ENCODE results near the gene APOC1. TPM values are rescaled to one million over a fixed set of nuclear protein-coding genes. Genes with fewer than 3 reads are reported as not detected.
A peak's percentile ranks its signal among the peaks of the same experiment; 100 is the strongest.

The APOC1 gene
- total and polyA plus RNA-seq, 9 donors, result 13.5 to 25.2 (median 16.0) TPM

DNA sequence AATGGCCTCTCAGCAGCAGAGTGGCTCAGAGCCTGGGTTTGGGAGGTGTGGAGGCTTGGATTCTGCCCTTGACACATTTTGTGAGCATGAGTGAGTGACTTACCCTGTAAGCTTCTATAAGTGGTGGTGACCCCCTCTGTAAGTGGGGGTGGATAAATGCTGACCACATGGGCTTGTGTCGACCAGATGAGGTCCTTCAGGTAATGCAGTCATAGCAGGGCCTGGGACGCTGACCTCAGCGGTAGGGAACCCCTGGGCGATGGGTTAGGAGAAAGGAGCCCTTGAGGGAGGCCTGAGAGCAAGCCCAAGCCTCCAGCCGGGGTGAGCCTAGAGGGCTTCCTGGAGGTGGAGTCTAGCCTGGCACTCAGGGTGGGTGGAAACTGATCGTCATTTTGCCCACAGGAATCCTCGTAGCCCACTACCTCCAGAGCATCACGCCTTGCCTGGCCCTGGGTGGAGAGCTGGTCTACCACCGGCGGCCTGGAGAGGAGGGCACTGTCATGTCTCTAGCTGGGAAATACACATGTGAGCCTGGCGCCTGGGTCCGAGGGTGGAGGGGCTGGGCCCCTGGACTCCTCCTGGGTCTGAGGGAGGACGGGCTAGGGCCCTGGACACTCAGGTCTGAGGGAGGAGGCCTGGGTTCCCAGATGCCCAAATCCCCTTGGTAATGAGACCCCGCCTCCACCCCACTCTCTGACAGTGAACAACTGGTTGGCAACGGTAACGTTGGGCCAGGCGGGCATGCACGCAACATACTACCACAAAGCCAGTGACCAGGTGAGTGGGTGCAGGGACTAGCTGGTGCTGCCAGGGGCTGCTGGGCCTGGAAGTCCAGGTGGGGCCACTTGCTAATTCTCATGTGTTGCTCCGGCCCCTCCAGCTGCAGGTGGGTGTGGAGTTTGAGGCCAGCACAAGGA lies 13.8 kb upstream of the APOC1 start:
- no peak for DNase-seq

DNA sequence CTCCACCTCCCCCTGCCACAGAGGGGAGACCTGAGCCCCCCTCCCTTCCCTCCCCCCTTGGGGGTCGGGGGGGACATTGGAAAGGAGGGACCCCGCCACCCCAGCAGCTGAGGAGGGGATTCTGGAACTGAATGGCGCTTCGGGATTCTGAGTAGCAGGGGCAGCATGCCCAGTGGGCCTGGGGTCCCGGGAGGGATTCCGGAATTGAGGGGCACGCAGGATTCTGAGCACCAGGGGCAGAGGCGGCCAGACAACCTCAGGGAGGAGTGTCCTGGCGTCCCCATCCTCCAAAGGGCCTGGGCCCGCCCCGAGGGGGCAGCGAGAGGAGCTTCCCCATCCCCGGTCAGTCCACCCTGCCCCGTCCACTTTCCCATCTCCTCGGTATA lies 11.2 kb upstream of the APOC1 start:
- H3K27ac ChIP-seq (ENCODE audit: low read length), result no peak overlapping the region
- H3K27me3 ChIP-seq (ENCODE audit: control insufficient read depth, insufficient read depth, low read length), result peaks cover 22% of the 10 kb centered on the region
- DNase-seq, result no peak
- H3K9me3 ChIP-seq (replicated peaks; ENCODE audit: control insufficient read depth, low read depth, low read length), result no peaks in the 10 kb centered on the region
- H3K36me3 ChIP-seq (ENCODE audit: control insufficient read depth, insufficient read depth, low read length), result peaks cover 33% of the 10 kb centered on the region
- H3K4me3 ChIP-seq (ENCODE audit: low read length), result no peak overlapping the region
- 50% methylated on average over 3 of the region's 15 CpGs for WGBS (ENCODE audit: insufficient coverage)
- H3K4me1 ChIP-seq (ENCODE audit: control insufficient read depth, insufficient read depth, low read length), result peaks cover 27% of the 10 kb centered on the region

More for the DNA sequence above, 13.8 kb upstream of the APOC1 start:
- peaks cover 16% of the 10 kb centered on the region for H3K4me1 ChIP-seq (ENCODE audit: control insufficient read depth, insufficient read depth, low read length)
- H3K4me3 ChIP-seq (ENCODE audit: low read length), result no peak overlapping the region
- no peak overlapping the region for H3K27ac ChIP-seq (ENCODE audit: low read length)
- no peaks in the 10 kb centered on the region for H3K9me3 ChIP-seq (replicated peaks; ENCODE audit: control insufficient read depth, low read depth, low read length)
- WGBS (ENCODE audit: insufficient coverage), result 93% methylated on average over 7 of the region's 19 CpGs
- H3K27me3 ChIP-seq (ENCODE audit: control insufficient read depth, insufficient read depth, low read length), result peaks cover 11% of the 10 kb centered on the region
- peaks cover 58% of the 10 kb centered on the region for H3K36me3 ChIP-seq (ENCODE audit: control insufficient read depth, insufficient read depth, low read length)

GRCh38 chr19:44903602-44904425 lies 10.6 kb upstream of the APOC1 start:
- peak; percentile 71 for DNase-seq

DNA sequence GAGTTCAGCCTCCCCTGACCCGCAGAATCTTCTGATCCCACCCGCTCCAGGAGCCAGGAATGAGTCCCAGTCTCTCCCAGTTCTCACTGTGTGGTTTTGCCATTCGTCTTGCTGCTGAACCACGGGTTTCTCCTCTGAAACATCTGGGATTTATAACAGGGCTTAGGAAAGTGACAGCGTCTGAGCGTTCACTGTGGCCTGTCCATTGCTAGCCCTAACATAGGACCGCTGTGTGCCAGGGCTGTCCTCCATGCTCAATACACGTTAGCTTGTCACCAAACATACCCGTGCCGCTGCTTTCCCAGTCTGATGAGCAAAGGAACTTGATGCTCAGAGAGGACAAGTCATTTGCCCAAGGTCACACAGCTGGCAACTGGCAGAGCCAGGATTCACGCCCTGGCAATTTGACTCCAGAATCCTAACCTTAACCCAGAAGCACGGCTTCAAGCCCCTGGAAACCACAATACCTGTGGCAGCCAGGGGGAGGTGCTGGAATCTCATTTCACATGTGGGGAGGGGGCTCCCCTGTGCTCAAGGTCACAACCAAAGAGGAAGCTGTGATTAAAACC lies 9.9 kb upstream of the APOC1 start:
- peaks cover 27% of the 10 kb centered on the region for H3K4me1 ChIP-seq (ENCODE audit: control insufficient read depth, insufficient read depth, low read length)
- no peak overlapping the region for H3K4me3 ChIP-seq (ENCODE audit: low read length)
- H3K27ac ChIP-seq (ENCODE audit: low read length), result no peak overlapping the region
- peaks cover 22% of the 10 kb centered on the region for H3K27me3 ChIP-seq (ENCODE audit: control insufficient read depth, insufficient read depth, low read length)
- 52% methylated on average over 10 of the region's 12 CpGs for WGBS (ENCODE audit: insufficient coverage)
- peaks cover 32% of the 10 kb centered on the region for H3K36me3 ChIP-seq (ENCODE audit: control insufficient read depth, insufficient read depth, low read length)
- no peak for DNase-seq
- no peaks in the 10 kb centered on the region for H3K9me3 ChIP-seq (replicated peaks; ENCODE audit: control insufficient read depth, low read depth, low read length)

More at GRCh38 chr19:44903602-44904425, 10.6 kb upstream of the APOC1 start:
- 16% methylated on average over 21 of the region's 24 CpGs for WGBS (ENCODE audit: insufficient coverage)
- H3K4me1 ChIP-seq (ENCODE audit: control insufficient read depth, insufficient read depth, low read length), result peaks cover 27% of the 10 kb centered on the region
- H3K36me3 ChIP-seq (ENCODE audit: control insufficient read depth, insufficient read depth, low read length), result peaks cover 32% of the 10 kb centered on the region
- no peak overlapping the region for H3K27ac ChIP-seq (ENCODE audit: low read length)
- no peak overlapping the region for H3K4me3 ChIP-seq (ENCODE audit: low read length)
- peaks cover 22% of the 10 kb centered on the region for H3K27me3 ChIP-seq (ENCODE audit: control insufficient read depth, insufficient read depth, low read length)
- H3K9me3 ChIP-seq (replicated peaks; ENCODE audit: control insufficient read depth, low read depth, low read length), result no peaks in the 10 kb centered on the region

DNA sequence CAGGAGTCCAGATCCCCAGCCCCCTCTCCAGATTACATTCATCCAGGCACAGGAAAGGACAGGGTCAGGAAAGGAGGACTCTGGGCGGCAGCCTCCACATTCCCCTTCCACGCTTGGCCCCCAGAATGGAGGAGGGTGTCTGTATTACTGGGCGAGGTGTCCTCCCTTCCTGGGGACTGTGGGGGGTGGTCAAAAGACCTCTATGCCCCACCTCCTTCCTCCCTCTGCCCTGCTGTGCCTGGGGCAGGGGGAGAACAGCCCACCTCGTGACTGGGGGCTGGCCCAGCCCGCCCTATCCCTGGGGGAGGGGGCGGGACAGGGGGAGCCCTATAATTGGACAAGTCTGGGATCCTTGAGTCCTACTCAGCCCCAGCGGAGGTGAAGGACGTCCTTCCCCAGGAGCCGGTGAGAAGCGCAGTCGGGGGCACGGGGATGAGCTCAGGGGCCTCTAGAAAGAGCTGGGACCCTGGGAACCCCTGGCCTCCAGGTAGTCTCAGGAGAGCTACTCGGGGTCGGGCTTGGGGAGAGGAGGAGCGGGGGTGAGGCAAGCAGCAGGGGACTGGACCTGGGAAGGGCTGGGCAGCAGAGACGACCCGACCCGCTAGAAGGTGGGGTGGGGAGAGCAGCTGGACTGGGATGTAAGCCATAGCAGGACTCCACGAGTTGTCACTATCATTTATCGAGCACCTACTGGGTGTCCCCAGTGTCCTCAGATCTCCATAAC lies 8.8 kb upstream of the APOC1 start, which contains the start of gene APOE:
Gene APOE, plus strand, starts transcription at position 360 of the 724 bp plus-strand sequence. CDS start 829 bp downstream, outside the sequence.
- under 1% methylated on average over 15 of the region's 20 CpGs for WGBS (ENCODE audit: insufficient coverage)
- peaks cover 32% of the 10 kb centered on the region for H3K4me1 ChIP-seq (ENCODE audit: control insufficient read depth, insufficient read depth, low read length)
- H3K9me3 ChIP-seq (replicated peaks; ENCODE audit: control insufficient read depth, low read depth, low read length), result no peaks in the 10 kb centered on the region
- peak within 1 kb of the TSS; percentile 34 for H3K4me3 ChIP-seq (ENCODE audit: low read length)
- peaks cover 22% of the 10 kb centered on the region for H3K27me3 ChIP-seq (ENCODE audit: control insufficient read depth, insufficient read depth, low read length)
- H3K27ac ChIP-seq (ENCODE audit: low read length), result peak within 1 kb of the TSS; percentile 3
- no peak for DNase-seq
- H3K36me3 ChIP-seq (ENCODE audit: control insufficient read depth, insufficient read depth, low read length), result peaks cover 24% of the 10 kb centered on the region

GRCh38 chr19:44907613-44908012 lies 6.8 kb upstream of the APOC1 start:
- Histone ChIP-seq H3K4me1 (ENCODE audit: control insufficient read depth, insufficient read depth, low read length) (peaks cover 52% of the 10 kb centered on the region), H3K9me3 (replicated peaks; ENCODE audit: control insufficient read depth, low read depth, low read length) (no peaks in the 10 kb centered on the region), H3K27me3 (ENCODE audit: control insufficient read depth, insufficient read depth, low read length) (peaks cover 22% of the 10 kb centered on the region), H3K27ac (ENCODE audit: low read length) (no peak overlapping the region), H3K36me3 (ENCODE audit: control insufficient read depth, insufficient read depth, low read length) (peaks cover 7% of the 10 kb centered on the region), H3K4me3 (ENCODE audit: low read length) (no peak overlapping the region)
- no peak for DNase-seq
- 91% methylated on average over 11 of the region's 12 CpGs for WGBS (ENCODE audit: insufficient coverage)

- no peak overlapping the region for H3K27ac ChIP-seq (ENCODE audit: low read length)
- H3K36me3 ChIP-seq (ENCODE audit: control insufficient read depth, insufficient read depth, low read length), result peaks cover under 1% of the 10 kb centered on the region
- H3K27me3 ChIP-seq (ENCODE audit: control insufficient read depth, insufficient read depth, low read length), result peaks cover 22% of the 10 kb centered on the region
- H3K9me3 ChIP-seq (replicated peaks; ENCODE audit: control insufficient read depth, low read depth, low read length), result no peaks in the 10 kb centered on the region
- H3K4me3 ChIP-seq (ENCODE audit: low read length), result no peak overlapping the region
- H3K4me1 ChIP-seq (ENCODE audit: control insufficient read depth, insufficient read depth, low read length), result peaks cover 59% of the 10 kb centered on the region
- no peak for DNase-seq
- WGBS (ENCODE audit: insufficient coverage), result 92% methylated on average over 40 of the region's 46 CpGs
These were observed 6.2 kb upstream of the APOC1 start for GRCh38 chr19:44908074-44908835.

- H3K9me3 ChIP-seq (replicated peaks; ENCODE audit: control insufficient read depth, low read depth, low read length), result no peaks in the 10 kb centered on the region
- 95% methylated on average over 44 of the region's 44 CpGs for WGBS (ENCODE audit: insufficient coverage)
- H3K36me3 ChIP-seq (ENCODE audit: control insufficient read depth, insufficient read depth, low read length), result no peaks in the 10 kb centered on the region
- peaks cover 22% of the 10 kb centered on the region for H3K27me3 ChIP-seq (ENCODE audit: control insufficient read depth, insufficient read depth, low read length)
- H3K4me1 ChIP-seq (ENCODE audit: control insufficient read depth, insufficient read depth, low read length), result peaks cover 61% of the 10 kb centered on the region
- no peak overlapping the region for H3K4me3 ChIP-seq (ENCODE audit: low read length)
- no peak for DNase-seq
- no peak overlapping the region for H3K27ac ChIP-seq (ENCODE audit: low read length)
These were observed 5.6 kb upstream of the APOC1 start for GRCh38 chr19:44908836-44909261.

DNA sequence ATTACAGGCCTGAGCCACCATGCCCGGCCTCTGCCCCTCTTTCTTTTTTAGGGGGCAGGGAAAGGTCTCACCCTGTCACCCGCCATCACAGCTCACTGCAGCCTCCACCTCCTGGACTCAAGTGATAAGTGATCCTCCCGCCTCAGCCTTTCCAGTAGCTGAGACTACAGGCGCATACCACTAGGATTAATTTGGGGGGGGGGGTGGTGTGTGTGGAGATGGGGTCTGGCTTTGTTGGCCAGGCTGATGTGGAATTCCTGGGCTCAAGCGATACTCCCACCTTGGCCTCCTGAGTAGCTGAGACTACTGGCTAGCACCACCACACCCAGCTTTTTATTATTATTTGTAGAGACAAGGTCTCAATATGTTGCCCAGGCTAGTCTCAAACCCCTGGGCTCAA lies 4.6 kb upstream of the APOC1 start:
- Histone ChIP-seq H3K4me3 (ENCODE audit: low read length) (no peak overlapping the region), H3K27me3 (ENCODE audit: control insufficient read depth, insufficient read depth, low read length) (peaks cover 17% of the 10 kb centered on the region), H3K27ac (ENCODE audit: low read length) (no peak overlapping the region), H3K4me1 (ENCODE audit: control insufficient read depth, insufficient read depth, low read length) (peaks cover 63% of the 10 kb centered on the region), H3K36me3 (ENCODE audit: control insufficient read depth, insufficient read depth, low read length) (no peaks in the 10 kb centered on the region), H3K9me3 (replicated peaks; ENCODE audit: control insufficient read depth, low read depth, low read length) (no peaks in the 10 kb centered on the region)
- WGBS (ENCODE audit: insufficient coverage), result no CpG with 5 or more reads among the region's 5 CpGs
- no peak for DNase-seq
